Middle frontal gyrus (tissue), 1 donor: ENCODE results near the gene FGF8.
A peak's percentile ranks its signal among the peaks of the same experiment; 100 is the strongest.

Experiments
- DNase-seq: peaks from one replicate; pipeline ENCODE4 v3.0.0-alpha.2; 2015; ENCODE audit warnings: low spot score; ENCODE audit errors: extremely low spot score

FGF8 gene

GRCh38 chr10:101782811-101783735 lies 7.2 kb upstream of the FGF8 start, which contains the start of gene NPM3:
TSS of gene NPM3 (minus strand) at chr10:101783446. CDS start at chr10:101783390, 56 bp downstream.
- peak; percentile 52 for DNase-seq

DNA sequence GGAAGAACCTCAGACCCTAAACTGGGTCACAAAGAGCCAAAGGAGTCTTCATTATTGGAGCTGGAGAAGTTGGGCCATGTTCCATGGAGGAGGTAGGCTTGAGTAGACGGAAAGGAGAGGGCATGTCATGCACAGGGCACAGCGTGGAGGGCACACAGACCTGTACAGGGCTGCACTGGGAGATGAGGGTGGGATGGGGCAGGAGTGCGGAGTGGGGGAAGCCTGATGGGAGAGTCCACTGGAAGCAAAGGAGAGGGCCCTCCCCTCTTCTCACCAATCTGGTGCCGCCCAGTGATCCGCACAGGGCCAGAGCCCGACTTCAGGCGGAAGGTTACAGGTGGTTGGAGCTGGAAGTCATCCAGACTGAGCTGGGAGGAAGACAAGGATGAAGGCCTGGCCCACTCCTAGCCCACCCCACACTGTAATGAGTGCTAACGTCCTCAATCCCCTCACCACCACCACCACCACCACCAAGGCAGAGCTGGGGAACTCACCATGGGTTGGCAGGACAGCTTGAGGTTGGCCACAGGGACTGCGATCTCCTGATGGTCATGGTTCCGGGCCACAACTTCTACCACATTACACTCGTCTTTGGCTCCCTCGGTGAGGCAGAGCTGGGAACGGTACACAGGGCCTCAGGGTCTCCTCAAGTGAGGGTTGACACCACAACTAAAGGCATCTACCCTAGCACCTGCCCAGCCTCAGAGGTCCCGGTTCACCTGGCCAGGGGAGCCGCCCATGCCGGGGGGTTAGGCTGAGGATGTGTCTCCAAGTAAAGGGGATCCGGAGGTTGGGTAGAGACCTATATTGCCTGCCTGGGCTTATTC lies 6.3 kb upstream of the FGF8 start:
- DNase-seq, result no peak

DNA sequence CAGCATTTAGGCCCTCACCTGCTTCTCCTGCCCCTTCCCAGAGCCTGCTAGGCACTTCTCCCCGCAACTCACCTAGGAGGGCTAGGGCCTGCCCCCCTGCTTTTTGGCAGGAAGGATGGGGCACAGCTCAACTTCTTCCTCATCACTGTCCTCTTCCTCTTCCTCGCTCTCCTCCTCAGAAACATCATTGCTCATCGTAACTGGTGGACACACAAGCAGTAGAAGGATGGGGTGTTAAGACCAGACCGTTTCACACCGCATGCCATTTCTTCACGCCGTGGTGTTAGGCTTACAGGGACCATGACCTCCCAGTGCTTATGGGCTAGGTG lies 5.7 kb upstream of the FGF8 start:
- no peak for DNase-seq

- peak; percentile 36 for DNase-seq
Observed at GRCh38 chr10:101780818-101781654, 5.1 kb upstream of the FGF8 start.

DNA sequence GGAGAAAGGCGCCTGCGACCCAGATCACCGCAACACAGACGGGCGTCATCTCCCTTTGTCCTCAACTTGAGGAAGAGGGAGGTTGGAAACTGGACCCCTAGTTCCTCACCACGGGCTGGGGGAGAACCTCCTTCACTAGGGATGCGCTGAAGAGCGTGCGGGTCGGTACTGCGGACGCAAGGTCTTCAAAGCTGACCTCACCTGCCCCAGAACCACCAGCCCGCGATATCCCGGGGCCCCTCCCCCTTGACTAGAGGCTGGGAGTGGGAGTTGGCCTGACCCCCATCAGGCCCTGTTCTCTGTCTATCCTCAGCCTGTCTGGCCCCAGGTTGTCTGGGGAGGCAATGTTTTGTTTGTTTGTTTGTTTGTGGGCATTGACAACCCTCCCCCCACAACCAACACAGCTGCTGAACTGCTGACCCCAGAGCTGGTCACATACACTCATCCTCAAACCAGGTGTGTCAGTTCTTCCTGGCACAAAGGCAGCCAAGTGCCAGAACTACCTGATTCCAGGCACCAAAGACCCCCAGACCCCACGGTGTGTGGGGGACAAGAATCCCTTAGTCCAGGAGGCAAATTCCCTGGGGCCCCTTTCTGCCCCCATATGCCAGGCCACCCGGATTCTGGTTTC lies 4.4 kb upstream of the FGF8 start:
- DNase-seq, result no peak

- no peak for DNase-seq
Observed at GRCh38 chr10:101779544-101780186, 3.8 kb upstream of the FGF8 start.

- no peak for DNase-seq
Observed at GRCh38 chr10:101778781-101779543, 3.0 kb upstream of the FGF8 start.

- no peak for DNase-seq
Observed at GRCh38 chr10:101778151-101778780, 2.4 kb upstream of the FGF8 start.

DNA sequence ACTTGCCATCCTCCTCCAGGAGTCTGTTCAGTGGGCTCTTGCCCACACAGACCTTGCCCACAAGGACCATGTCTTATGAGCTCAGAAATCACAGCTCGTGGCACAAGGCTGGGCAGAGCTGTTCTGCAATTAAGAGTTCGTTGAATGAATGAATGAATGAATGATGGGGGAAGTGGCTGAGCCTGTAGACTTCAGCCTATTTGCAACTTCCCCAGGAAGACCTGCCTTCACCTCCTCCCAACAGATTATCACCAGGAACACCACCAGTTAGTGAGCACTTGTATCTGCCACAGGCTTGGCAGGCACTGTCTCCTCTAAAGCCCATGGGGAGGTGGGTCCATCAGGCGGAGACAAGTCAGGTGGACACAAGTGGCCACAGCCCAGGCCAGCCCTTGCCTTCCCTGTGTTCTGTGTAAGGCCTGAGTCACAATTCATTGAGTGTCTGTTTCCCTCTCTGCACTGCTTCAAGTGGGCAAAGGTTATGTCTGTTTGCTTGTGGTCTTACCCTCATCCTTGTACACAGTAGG lies 1.8 kb upstream of the FGF8 start:
- DNase-seq, result no peak

DNA sequence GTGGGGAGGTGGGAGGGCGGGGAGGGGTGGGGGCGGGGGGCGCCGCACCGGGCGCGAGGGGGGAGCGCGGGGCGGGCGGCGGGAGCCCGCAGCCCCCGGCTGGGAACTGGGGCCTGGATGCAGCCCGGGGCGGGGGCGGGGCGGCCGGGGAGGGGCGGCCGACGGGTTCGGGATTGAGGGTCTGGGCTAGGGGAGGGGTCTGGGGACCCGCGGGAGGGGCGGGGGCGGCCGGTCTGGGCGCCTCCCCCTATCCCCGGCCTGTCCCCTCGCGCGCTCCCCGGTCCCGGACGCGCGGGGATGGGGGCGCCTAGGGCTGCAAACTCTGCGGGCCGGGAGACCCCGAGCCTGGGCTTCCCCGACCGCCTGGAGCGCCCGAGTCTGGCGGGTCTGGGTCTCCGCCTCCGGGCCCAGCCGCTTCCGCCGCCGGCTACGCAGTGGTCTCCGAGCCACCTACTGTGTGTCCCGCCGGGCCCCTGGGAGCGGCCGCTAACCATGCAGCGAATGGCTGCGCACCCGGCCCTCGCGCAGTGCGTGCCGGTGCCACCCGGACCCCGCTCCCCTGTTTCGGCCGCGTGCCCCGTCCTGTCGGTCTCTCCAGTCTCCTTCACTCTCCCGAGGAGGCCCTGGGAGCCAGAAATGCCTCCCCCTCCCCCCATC lies 375 bp upstream of the FGF8 start:
- DNase-seq, result no peak

- DNase-seq, result no peak
Observed at GRCh38 chr10:101774589-101775272, 1.2 kb downstream of the FGF8 start.

GRCh38 chr10:101773923-101774588 lies 1.9 kb downstream of the FGF8 start:
- no peak for DNase-seq

GRCh38 chr10:101772895-101773761 lies 2.8 kb downstream of the FGF8 start:
- DNase-seq, result no peak

DNA sequence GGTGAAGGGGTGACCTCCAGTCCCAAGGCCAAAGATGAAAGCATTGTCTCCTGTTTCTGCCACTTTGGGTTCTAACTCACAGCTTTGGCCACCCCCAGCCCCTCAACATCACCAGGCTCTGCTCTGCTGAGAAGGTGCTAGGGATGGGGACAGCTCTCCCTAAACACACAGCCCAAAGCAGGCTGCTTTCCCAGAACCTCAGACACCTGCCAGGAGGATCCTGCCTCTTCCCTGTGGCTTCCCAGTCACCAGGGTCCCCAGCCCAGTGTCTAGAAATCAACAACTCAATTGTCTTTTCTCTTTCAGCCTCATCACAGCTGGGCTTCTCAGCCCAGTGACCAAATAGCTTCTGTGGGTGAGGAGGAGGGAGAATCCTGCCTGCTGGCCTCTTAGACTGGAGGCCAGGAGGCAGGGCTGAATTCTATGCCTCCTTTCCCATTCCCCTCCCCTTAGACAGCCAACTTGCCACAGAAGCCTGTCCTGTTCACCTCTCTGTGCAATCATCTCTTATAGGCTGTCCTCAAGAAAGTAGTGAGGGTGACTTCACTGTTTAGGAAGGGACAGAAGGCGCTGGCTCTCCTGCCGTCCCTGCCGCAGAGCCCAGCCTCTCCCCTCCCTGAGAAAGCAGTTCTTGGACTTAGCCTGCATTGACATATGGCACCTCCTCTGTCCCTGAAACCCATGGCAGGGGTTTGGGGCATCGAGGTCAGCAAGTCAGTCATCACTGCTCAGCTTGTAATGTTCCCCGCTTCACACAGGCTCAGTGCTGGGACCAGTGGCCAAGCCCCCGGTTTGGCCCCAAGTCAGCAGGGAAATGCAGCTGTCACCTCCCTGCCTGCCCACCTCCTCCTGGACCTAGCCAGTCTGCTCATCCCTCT lies 3.7 kb downstream of the FGF8 start:
- DNase-seq, result no peak

GRCh38 chr10:101771380-101771779 lies 4.5 kb downstream of the FGF8 start:
- DNase-seq, result no peak
